SK-N-MC (cell line): ENCODE data around the gene REEP1.

Experiments used
- DNase-seq: peaks from one replicate; pipeline ENCODE4 v3.0.0-alpha.2; 2011; ENCODE audit warnings: low read depth, low spot score
- H3K27ac ChIP-seq: fragments of 200-600 bp; sonication (generic); 2 replicates; pipeline ENCODE4 v1.5.1; 2016; ENCODE audit warnings: mixed run types
- H3K36me3 ChIP-seq: fragments of 200-600 bp; sonication (generic); 2 replicates; pipeline ENCODE4 v1.6.1; 2017; ENCODE audit warnings: antibody characterized with exemption, low read length, mixed read lengths; ENCODE audit not compliant: insufficient read depth
- H3K4me3 ChIP-seq: fragments of 200-600 bp; sonication (generic); 2 replicates; pipeline ENCODE4 v1.5.1; 2016
- H3K9ac ChIP-seq: fragments of 200-600 bp; sonication (generic); 2 replicates; pipeline ENCODE4 v1.8.0; 2017; ENCODE audit warnings: mixed run types, mixed read lengths; ENCODE audit not compliant: insufficient read length
- H3K9me3 ChIP-seq: fragments of 200-600 bp; sonication (generic); 2 replicates; pipeline ENCODE4 v1.6.1; 2017; ENCODE audit warnings: low read depth, mild to moderate bottlenecking, antibody characterized with exemption, low read length, moderate library complexity, mixed read lengths
- EZH2 ChIP-seq: fragments of 200-600 bp; sonication (generic); IDR thresholded peaks from one replicate; pipeline ENCODE4 v1.6.1; 2017; ENCODE audit warnings: antibody characterized with exemption
- FOXP2 ChIP-seq: optimal IDR thresholded peaks from 2 replicates; pipeline ENCODE3; 2011; ENCODE audit warnings: mild to moderate bottlenecking, moderate library complexity; ENCODE audit not compliant: insufficient read depth; ENCODE audit errors: extremely low read length, control extremely low read depth
- POLR2AphosphoS5 ChIP-seq: IDR thresholded peaks from 2 replicates; pipeline ENCODE4 v1.6.1; 2012; ENCODE audit warnings: mild to moderate bottlenecking, low read depth, low read length, borderline replicate concordance

The REEP1 gene

DNA sequence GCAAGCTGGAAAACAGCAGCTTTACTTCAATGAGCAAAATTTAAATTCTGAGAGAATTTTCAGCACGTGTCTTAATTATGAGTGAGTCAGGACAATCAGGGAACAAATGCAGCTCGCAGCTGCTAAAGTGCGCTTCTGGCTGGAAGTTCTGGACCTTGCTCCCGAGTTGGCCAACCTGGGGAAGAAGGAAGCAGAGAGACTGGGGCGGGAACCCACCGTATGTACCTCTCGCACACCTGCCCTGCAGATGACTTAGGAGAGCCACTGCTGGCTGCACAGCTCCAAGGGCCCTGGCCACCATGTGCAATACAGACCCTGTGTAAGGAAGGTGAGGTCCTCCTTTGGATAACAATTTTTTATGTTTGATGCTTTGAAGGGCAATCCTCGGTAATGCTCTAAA lies 42.4 kb downstream of the REEP1 start:
- Histone ChIP-seq H3K4me3 (no peak overlapping the region), H3K27ac (no peak overlapping the region), H3K36me3 (no peaks in the 10 kb centered on the region), H3K9ac (no peak overlapping the region), H3K9me3 (no peaks in the 10 kb centered on the region)
- DNase-seq, result no peak
- TF ChIP-seq EZH2 (no peak), POLR2AphosphoS5 (no peak), FOXP2 (no peak)

DNA sequence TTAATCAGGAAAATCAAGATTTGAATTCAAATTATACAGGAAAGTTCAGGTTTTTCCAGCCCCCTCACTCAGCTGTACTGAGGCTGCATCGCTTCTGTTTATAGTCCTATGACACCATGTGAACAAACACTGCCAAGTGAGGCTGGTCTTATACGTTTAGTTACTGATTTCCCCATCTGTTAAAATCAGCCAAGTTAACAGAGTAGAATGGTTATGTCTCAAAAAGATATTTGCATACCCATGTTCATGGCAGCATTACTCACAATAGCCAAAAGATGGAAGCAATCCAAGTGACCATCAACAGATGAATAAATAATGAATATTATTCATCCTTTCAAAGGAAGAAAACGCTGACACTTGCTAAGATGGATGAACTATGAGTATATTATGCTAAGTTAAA lies 43.8 kb downstream of the REEP1 start:
- H3K4me3 ChIP-seq, result no peak overlapping the region
- no peak overlapping the region for H3K27ac ChIP-seq
- TF ChIP-seq POLR2AphosphoS5 (no peak), EZH2 (no peak), FOXP2 (no peak)
- no peaks in the 10 kb centered on the region for H3K36me3 ChIP-seq
- DNase-seq, result no peak
- H3K9ac ChIP-seq, result no peak overlapping the region
- no peaks in the 10 kb centered on the region for H3K9me3 ChIP-seq

DNA sequence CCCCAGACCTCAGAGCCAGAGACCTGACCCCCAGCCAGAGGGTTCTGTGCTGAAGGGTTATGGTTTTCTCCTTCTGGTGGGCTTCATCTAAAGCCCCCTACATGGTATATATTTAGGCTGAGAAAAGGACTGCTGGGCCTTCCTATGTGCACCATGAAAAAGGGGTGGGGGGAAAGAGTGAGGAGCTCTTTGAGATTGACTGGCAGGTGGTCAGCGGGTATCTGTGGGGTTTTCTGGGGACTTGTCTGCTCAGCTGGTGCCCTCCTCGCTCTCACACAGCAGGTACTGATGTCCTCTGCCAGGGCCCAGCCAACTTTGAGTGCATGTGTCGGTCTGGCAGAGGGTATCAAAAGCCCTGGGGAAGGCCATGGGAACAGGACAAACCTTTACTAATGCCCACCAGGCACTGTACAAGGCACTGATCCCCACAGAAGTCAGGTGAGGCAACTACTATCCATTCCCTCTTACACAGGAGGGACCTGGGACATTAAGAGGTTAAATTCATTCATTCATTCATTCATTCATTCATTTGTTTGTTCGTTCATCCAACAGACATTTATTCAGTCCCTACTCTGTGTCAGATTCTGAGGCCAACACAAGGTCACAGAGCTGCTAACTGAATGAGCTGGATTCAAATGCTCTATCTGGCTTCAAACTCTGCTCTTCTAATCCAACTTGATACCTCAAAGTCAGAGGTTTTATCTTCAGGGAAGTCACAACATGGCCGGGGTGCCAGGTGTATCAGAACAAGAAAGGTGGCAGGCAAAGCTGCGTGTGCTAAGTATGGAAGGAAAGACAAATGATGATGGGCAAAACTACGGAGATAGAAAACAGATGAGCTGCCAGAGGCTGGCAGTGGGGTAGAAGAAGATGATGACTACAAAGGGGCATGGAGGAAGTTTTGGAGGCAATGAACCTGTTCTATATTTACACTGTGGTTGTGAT lies 44.6 kb downstream of the REEP1 start:
- Histone ChIP-seq H3K9ac (no peak overlapping the region), H3K9me3 (no peaks in the 10 kb centered on the region), H3K36me3 (no peaks in the 10 kb centered on the region), H3K4me3 (no peak overlapping the region), H3K27ac (no peak overlapping the region)
- DNase-seq, result no peak
- TF ChIP-seq POLR2AphosphoS5, result no peak
- TF ChIP-seq FOXP2, result no peak
- TF ChIP-seq EZH2, result no peak

DNA sequence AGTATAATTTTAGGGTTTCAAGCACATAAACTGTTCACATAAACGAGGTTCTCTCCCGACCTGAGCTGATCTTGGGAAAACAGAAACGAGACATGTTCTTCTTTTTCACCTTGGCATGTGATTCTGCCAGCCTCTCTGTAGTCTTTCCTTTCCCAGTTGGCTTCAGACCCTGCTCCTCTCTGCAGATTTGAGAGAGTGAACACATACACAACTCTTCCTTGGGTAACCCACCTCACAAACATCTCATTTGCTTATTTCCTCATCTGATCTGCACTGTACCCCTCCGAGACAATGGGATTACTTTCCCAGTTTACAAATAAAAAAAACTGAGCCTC lies 46.1 kb downstream of the REEP1 start:
- TF ChIP-seq EZH2 (no peak), FOXP2 (no peak), POLR2AphosphoS5 (no peak)
- Histone ChIP-seq H3K9me3 (no peaks in the 10 kb centered on the region), H3K27ac (no peak overlapping the region), H3K4me3 (no peak overlapping the region), H3K9ac (no peak overlapping the region), H3K36me3 (no peaks in the 10 kb centered on the region)
- no peak for DNase-seq

DNA sequence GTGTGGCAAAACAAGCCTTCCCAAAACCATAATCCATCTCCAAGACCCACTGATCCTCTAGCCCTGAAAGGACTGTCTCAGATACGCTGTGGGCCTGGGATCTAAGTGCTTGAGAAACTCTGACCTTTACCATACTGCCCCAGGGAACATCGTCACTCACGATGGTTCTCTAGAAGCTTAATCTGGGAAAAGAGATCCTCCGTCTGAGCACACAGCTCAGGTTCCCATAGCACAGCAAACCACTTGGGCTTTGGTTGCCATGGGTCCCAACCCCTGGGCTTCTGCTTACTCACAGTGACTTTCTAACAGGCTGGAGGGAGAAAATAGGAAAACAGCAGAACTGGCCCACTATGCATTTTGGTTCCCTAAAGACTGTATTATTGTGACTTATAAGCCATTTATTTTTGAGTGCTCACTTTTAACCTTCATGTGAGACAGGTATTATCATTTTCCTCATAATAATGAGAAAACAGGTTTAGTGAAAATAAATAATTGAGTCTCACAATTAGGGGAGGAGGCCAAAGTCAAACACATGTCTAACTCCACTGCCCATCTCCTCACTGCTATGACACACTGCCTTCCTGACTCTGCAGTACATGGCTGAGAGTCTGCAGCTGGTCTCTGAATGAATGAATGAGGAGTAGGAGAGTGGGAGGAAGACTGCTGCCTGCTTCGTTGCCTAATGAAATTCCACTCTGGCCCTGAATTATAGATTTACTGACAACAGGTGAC lies 46.7 kb downstream of the REEP1 start:
- H3K36me3 ChIP-seq, result no peaks in the 10 kb centered on the region

DNA sequence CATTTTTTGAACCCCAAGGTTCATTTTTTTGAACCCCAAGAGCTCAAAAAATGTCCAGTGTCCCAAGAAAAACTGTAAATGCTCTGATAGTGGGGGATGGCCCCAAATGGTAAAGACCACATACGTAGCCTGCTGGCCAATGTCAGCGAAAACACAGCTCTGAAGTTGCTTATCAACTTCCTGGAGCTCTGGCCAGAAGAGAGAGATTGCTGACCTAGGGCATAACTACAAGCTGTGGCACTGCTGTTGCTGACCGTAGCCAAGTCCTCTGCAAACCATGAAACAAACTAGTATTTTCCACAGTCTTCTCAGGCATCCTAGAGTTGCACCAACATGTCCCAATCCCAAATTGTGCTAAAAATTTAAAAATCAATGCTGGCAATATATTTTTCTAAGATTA lies 50.9 kb downstream of the REEP1 start:
- H3K9ac ChIP-seq, result no peak overlapping the region
- no peaks in the 10 kb centered on the region for H3K36me3 ChIP-seq
- TF ChIP-seq POLR2AphosphoS5 (no peak), FOXP2 (no peak), EZH2 (no peak)
- no peak for DNase-seq
- H3K9me3 ChIP-seq, result no peaks in the 10 kb centered on the region
- no peak overlapping the region for H3K27ac ChIP-seq
- H3K4me3 ChIP-seq, result no peak overlapping the region

More for the DNA sequence above, 46.7 kb downstream of the REEP1 start:
- no peak for DNase-seq
- TF ChIP-seq FOXP2 (no peak), POLR2AphosphoS5 (no peak), EZH2 (no peak)
- H3K9ac ChIP-seq, result no peak overlapping the region
- no peak overlapping the region for H3K27ac ChIP-seq
- H3K4me3 ChIP-seq, result no peak overlapping the region
- no peaks in the 10 kb centered on the region for H3K9me3 ChIP-seq

DNA sequence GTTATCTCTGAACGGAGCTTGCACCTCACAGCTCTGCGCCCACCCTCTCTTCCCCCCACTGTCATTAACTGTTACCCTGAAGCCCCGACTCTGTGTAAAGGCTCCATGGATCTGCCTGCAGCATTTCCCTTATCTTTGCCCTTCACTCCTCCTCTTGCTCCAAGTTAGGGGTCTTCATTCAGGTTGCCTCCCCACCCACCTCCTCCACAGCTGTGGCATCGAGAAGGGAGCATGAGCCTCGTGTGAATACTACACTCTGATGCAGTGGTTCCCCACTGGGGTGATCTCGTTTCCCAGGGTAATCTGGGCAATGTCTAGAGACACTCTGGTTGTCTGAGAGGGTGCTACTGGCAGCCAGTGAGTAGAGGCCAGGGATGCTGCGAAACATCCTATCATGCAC lies 51.4 kb downstream of the REEP1 start:
- Histone ChIP-seq H3K4me3 (no peak overlapping the region), H3K36me3 (no peaks in the 10 kb centered on the region), H3K27ac (no peak overlapping the region), H3K9ac (no peak overlapping the region), H3K9me3 (no peaks in the 10 kb centered on the region)
- TF ChIP-seq POLR2AphosphoS5 (no peak), FOXP2 (no peak), EZH2 (no peak)
- DNase-seq, result no peak

DNA sequence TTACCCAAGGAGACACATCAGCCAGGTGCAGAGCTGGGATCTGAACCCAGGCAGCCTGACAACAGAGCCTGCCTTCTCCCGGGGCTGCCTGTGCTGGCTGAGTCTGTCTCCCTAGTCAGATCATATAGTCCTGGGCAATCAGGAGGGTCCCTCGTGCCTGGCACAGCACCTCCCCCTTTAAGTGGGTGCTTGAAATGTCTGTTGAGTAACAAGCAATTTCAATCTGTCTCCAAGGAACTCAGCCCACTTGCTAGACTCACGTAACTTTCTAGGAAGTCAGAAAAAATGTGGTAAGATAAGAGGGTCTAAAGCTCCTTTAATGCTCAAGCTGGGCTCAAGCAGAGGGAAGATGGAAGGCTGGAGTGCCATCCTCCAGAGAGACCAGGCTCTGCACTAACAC lies 51.9 kb downstream of the REEP1 start:
- no peaks in the 10 kb centered on the region for H3K36me3 ChIP-seq
- no peak overlapping the region for H3K4me3 ChIP-seq
- H3K9me3 ChIP-seq, result no peaks in the 10 kb centered on the region
- TF ChIP-seq EZH2 (no peak), FOXP2 (no peak), POLR2AphosphoS5 (no peak)
- DNase-seq, result no peak
- H3K27ac ChIP-seq, result no peak overlapping the region
- H3K9ac ChIP-seq, result no peak overlapping the region

DNA sequence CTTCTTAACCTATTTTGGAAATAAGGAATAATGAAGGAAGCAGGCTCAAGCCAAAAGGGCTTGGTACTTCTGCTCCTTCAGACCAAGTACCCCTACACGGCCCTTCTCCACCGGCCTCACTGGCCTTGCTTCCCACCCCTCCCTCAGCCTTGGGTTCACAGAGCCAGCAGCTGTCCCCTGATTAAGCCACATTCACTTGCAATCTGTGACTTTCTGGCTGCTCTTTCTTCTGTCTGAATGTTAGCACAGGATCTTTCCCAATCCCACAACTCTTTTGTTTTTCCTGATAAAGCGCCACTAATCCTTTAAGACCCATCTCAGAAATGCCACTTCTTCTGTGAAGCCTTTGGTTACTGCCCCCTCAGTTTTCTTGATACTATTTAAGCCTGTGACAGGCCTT lies 52.4 kb downstream of the REEP1 start:
- H3K27ac ChIP-seq, result no peak overlapping the region
- no peak overlapping the region for H3K4me3 ChIP-seq
- no peaks in the 10 kb centered on the region for H3K9me3 ChIP-seq
- no peaks in the 10 kb centered on the region for H3K36me3 ChIP-seq
- no peak overlapping the region for H3K9ac ChIP-seq
- TF ChIP-seq POLR2AphosphoS5, result no peak
- TF ChIP-seq EZH2, result no peak
- DNase-seq, result no peak

DNA sequence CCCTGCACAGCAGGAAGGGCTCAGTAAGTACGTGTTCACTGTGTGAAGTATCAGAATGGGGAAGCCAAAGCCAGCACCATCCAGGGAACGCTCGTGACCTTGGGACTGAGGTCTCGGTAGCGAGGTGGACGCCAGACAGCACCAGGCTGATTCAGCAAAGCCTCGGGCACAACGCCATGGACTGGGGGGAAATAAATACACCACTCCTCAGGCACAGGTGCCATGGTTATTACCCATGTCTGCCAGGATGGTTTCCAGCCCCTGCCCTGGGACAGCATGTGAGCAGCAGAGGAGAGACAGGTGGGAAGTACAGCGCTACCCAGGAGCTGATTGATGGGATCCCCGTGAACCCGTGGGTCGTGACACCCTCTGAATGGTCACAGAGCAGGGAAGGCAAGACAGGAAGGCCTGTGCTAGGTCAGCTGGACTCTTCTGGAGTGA lies 53.0 kb downstream of the REEP1 start:
- Histone ChIP-seq H3K9me3 (no peaks in the 10 kb centered on the region), H3K4me3 (no peak overlapping the region), H3K36me3 (no peaks in the 10 kb centered on the region), H3K27ac (no peak overlapping the region), H3K9ac (no peak overlapping the region)
- TF ChIP-seq FOXP2 (no peak), EZH2 (no peak), POLR2AphosphoS5 (no peak)
- no peak for DNase-seq
